ENCODE results near the gene MARCO. TPM values are rescaled to one million over a fixed set of nuclear protein-coding genes. Genes with fewer than 3 reads are reported as not detected.

The MARCO gene
- total and polyA plus RNA-seq, 2 donors (not counting 3 experiments of a cell fraction or from before 2014, with no cell fraction given), result not detected

- FAIRE-seq (no peak), DNase-seq (ENCODE audit: low read depth, low spot score) (no peak)
- Histone ChIP-seq H3K4me1 (ENCODE audit: control insufficient read depth, extremely low read depth, insufficient read depth, low read length) (no peaks in the 10 kb centered on the region), H3K36me3 (ENCODE audit: control insufficient read depth in 2 of 2, extremely low read depth in 1 of 2, insufficient read depth in 2 of 2, low read length in 2 of 2) (no peaks in the 10 kb centered on the region), H3K79me2 (ENCODE audit: control insufficient read depth, insufficient read depth, low read length) (no peaks in the 10 kb centered on the region), H3K4me2 (ENCODE audit: insufficient read depth, low read length) (no peak overlapping the region), H4K20me1 (replicated peaks; ENCODE audit: control insufficient read depth, extremely low read depth, insufficient read depth, low read length) (no peaks in the 10 kb centered on the region), H3K9me3 (replicated peaks; ENCODE audit: control insufficient read depth, insufficient read depth, low read length) (no peaks in the 10 kb centered on the region), H2AFZ (ENCODE audit: low read depth, low read length) (no peak overlapping the region), H3K9ac (replicated peaks; ENCODE audit: extremely low read depth, insufficient read depth, low read length) (no peak overlapping the region), H3K27me3 (ENCODE audit: control insufficient read depth in 2 of 2, insufficient read depth in 2 of 2, low read length in 2 of 2) (no peaks in the 10 kb centered on the region), H3K9me1 (replicated peaks; ENCODE audit: control insufficient read depth, extremely low read depth, insufficient read depth, low read length) (no peaks in the 10 kb centered on the region), H3K27ac (ENCODE audit: insufficient read depth, low read depth, low read length) (no peak overlapping the region), H3K4me3 (replicated peaks in 1 of 3; ENCODE audit: insufficient read depth in 1 of 3, low read depth in 1 of 3, low read length in 3 of 3) (no peak overlapping the region)
- CTCF ChIA-PET, result no interaction called here
- TF ChIP-seq EZH2 (IDR thresholded peaks at IDR 0.05; ENCODE audit: borderline replicate concordance, low read depth, low read length, severe bottlenecking) (no peak), JUN (IDR thresholded peaks at IDR 0.05; ENCODE audit: borderline replicate concordance, insufficient read depth, insufficient read length, low read depth) (no peak), FOS (IDR thresholded peaks at IDR 0.05; ENCODE audit: borderline replicate concordance, insufficient read depth, low read length) (no peak), POLR2AphosphoS5 (IDR thresholded peaks at IDR 0.05; ENCODE audit: insufficient read depth, low read depth, low read length) (no peak), MYC (IDR thresholded peaks at IDR 0.05; ENCODE audit: low read depth, low read length) (no peak), GATA2 (IDR thresholded peaks at IDR 0.05; ENCODE audit: insufficient read depth, insufficient read length, low read depth, low read length) (no peak), CTCF (IDR thresholded peaks at IDR 0.05; ENCODE audit: extremely low read depth in 1 of 2, insufficient read depth in 1 of 2, low read depth in 1 of 2, low read length in 2 of 2) (no peak), MAX (IDR thresholded peaks at IDR 0.05; ENCODE audit: insufficient read depth, insufficient read length) (no peak), POLR2A (IDR thresholded peaks at IDR 0.05; ENCODE audit: low read depth, low read length) (no peak)
- no TSS peak for BruUV-seq (replicated peaks)
- POLR2A ChIA-PET, result no interaction called here
- dilution Hi-C loops (cut with MboI; ENCODE audit: extremely low pct_ligation_motif_present, low sequenced_read_pairs) (no loop called here), intact Hi-C loops (cut with micrococcal nuclease) (no loop called here)
Observed at GRCh38 chr2:118903029-118903351, 39.0 kb upstream of the MARCO start.
